ENCODE results near the gene BNIP2.
"Not testable (repeated sequence)": the region's sequence is repeated elsewhere in the genome, so short reads cannot be mapped to it uniquely, and the experiment has no call there.

Gene BNIP2

GRCh38 chr15:59688782-59689625 lies at the start of gene BNIP2:
BNIP2 (minus strand) TSS chr15:59689320; CDS start chr15:59682457, 6,863 bp downstream.
- DNase-seq (ENCODE audit: low spot score) = peak; percentile 99

- no peak for DNase-seq (ENCODE audit: low spot score)
Measured at GRCh38 chr15:59738676-59739075, 49.6 kb upstream of the BNIP2 start.

GRCh38 chr15:59736181-59736580 lies 47.1 kb upstream of the BNIP2 start:
- no peak for DNase-seq (ENCODE audit: low spot score)

GRCh38 chr15:59725151-59725486 lies 36.0 kb upstream of the BNIP2 start:
- no peak for DNase-seq (ENCODE audit: low spot score)

GRCh38 chr15:59723687-59724346 lies 34.7 kb upstream of the BNIP2 start:
- DNase-seq (ENCODE audit: low spot score) = no peak

- DNase-seq (ENCODE audit: low spot score) = no peak
Measured at GRCh38 chr15:59722476-59722875, 33.4 kb upstream of the BNIP2 start.

GRCh38 chr15:59722037-59722436 lies 32.9 kb upstream of the BNIP2 start:
- no peak for DNase-seq (ENCODE audit: low spot score)

- DNase-seq (ENCODE audit: low spot score) = no peak
Measured at GRCh38 chr15:59721411-59721810, 32.3 kb upstream of the BNIP2 start.

- no peak for DNase-seq (ENCODE audit: low spot score)
Measured at GRCh38 chr15:59713177-59713576, 24.1 kb upstream of the BNIP2 start.

GRCh38 chr15:59711451-59712243 lies 22.5 kb upstream of the BNIP2 start:
- no peak for DNase-seq (ENCODE audit: low spot score)

- no peak for DNase-seq (ENCODE audit: low spot score)
Measured at GRCh38 chr15:59707619-59708018, 18.5 kb upstream of the BNIP2 start.

- DNase-seq (ENCODE audit: low spot score) = no peak
Measured at GRCh38 chr15:59703979-59704796, 15.1 kb upstream of the BNIP2 start.

GRCh38 chr15:59702351-59702750 lies 13.2 kb upstream of the BNIP2 start:
- no peak for DNase-seq (ENCODE audit: low spot score)

GRCh38 chr15:59701880-59702279 lies 12.8 kb upstream of the BNIP2 start:
- no peak for DNase-seq (ENCODE audit: low spot score)

- no peak for DNase-seq (ENCODE audit: low spot score)
Measured at GRCh38 chr15:59699810-59700431, 10.8 kb upstream of the BNIP2 start.

GRCh38 chr15:59698065-59698464 lies 8.9 kb upstream of the BNIP2 start:
- not testable (repeated sequence) for DNase-seq (ENCODE audit: low spot score)

GRCh38 chr15:59696332-59696731 lies 7.2 kb upstream of the BNIP2 start:
- DNase-seq (ENCODE audit: low spot score) = no peak

GRCh38 chr15:59694779-59695178 lies 5.7 kb upstream of the BNIP2 start:
- DNase-seq (ENCODE audit: low spot score) = no peak

- peak; percentile 44 for DNase-seq (ENCODE audit: low spot score)
Measured at GRCh38 chr15:59691194-59691805, 2.2 kb upstream of the BNIP2 start.

GRCh38 chr15:59689626-59690236 lies 611 bp upstream of the BNIP2 start:
- DNase-seq (ENCODE audit: low spot score) = peak; percentile 49

GRCh38 chr15:59688423-59688781 lies 718 bp downstream of the BNIP2 start:
- DNase-seq (ENCODE audit: low spot score) = peak; percentile 20

All from CD4-positive, alpha-beta T cell treated with Interleukin-6 at 100 ng/mL for 8 hours (primary cell).